MM.1S (cell line): Measurements from ENCODE around the gene FAF2.

Experiments used
- EZH2 ChIP-seq: fragments of 300-600 bp; sonication (generic); optimal IDR thresholded peaks from 2 replicates; pipeline ENCODE3; 2017; ENCODE audit warnings: low read depth, mild to moderate bottlenecking, antibody characterized with exemption, low read length, mixed read lengths
- EZH2phosphoT487 ChIP-seq: fragments of 300-600 bp; sonication (generic); IDR thresholded peaks from 2 replicates; pipeline ENCODE4 v1.6.1; 2018; ENCODE audit warnings: antibody characterized with exemption, low read length
- TF ChIP-seq, protein P1 (sequence below): fragments of 300-600 bp; sonication (generic); IDR thresholded peaks from 2 replicates; pipeline ENCODE4 v1.5.1; 2016; ENCODE audit warnings: antibody characterized with exemption, low read length, mixed read lengths

DNA sequence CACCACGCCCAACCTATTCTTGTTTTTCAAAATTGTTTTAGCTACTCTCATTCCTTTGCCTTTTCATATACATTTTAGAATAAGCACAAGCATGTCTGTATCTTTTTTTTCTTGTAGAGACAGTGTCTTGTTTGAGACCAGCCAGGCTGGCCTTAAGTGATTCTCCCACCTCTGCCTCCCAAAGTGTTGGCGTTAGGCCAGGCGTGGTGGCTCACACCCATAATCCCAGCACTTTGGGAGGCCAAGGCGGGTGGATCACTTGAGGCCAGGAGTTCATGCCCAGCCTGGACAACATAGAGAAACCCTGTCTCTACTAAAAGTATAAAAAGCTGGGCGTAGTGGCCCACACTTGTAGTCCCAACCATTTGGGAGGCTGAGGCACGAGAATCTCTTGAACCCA, 76.0 kb downstream of the FAF2 start:
- TF ChIP-seq, protein P1, sequence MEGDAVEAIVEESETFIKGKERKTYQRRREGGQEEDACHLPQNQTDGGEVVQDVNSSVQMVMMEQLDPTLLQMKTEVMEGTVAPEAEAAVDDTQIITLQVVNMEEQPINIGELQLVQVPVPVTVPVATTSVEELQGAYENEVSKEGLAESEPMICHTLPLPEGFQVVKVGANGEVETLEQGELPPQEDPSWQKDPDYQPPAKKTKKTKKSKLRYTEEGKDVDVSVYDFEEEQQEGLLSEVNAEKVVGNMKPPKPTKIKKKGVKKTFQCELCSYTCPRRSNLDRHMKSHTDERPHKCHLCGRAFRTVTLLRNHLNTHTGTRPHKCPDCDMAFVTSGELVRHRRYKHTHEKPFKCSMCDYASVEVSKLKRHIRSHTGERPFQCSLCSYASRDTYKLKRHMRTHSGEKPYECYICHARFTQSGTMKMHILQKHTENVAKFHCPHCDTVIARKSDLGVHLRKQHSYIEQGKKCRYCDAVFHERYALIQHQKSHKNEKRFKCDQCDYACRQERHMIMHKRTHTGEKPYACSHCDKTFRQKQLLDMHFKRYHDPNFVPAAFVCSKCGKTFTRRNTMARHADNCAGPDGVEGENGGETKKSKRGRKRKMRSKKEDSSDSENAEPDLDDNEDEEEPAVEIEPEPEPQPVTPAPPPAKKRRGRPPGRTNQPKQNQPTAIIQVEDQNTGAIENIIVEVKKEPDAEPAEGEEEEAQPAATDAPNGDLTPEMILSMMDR = no peak
- TF ChIP-seq EZH2 (no peak), EZH2phosphoT487 (no peak)
